HepG2 (cell line): ENCODE results near the gene VASN. TPM values are rescaled to one million over a fixed set of nuclear protein-coding genes. Genes with fewer than 3 reads are reported as not detected.

Source experiments
- ADNP ChIP-seq: sonication (generic); formaldehyde crosslinking; IDR thresholded peaks from 2 replicates; pipeline ENCODE4 v1.4.0; 2020; ENCODE audit warnings: missing genetic modification reagents
- CBFB ChIP-seq: sonication (generic); formaldehyde crosslinking; IDR thresholded peaks from 2 replicates; pipeline ENCODE4 v1.4.0; 2020; ENCODE audit warnings: missing genetic modification reagents
- HHEX ChIP-seq: IDR thresholded peaks from 2 replicates; pipeline ENCODE4 v1.6.1; 2016; ENCODE audit warnings: control low read depth
- IRX3 ChIP-seq: sonication (generic); formaldehyde crosslinking; IDR thresholded peaks from 2 replicates; pipeline ENCODE4 v1.8.1; 2023; ENCODE audit warnings: mild to moderate bottlenecking, low read depth, missing genetic modification reagents, borderline replicate concordance
- MIXL1 ChIP-seq: IDR thresholded peaks from 2 replicates; pipeline ENCODE4 v1.6.1; 2016
- NFATC3 ChIP-seq: sonication (generic); formaldehyde crosslinking; IDR thresholded peaks from 2 replicates; pipeline ENCODE4 v1.5.1; 2020; ENCODE audit warnings: mild to moderate bottlenecking, missing genetic modification reagents
- NR2C2 ChIP-seq: sonication (generic); formaldehyde crosslinking; IDR thresholded peaks from 2 replicates; pipeline ENCODE4 v1.4.0; 2020; ENCODE audit warnings: missing genetic modification reagents, mild to moderate bottlenecking, moderate library complexity, borderline replicate concordance
- PAF1 ChIP-seq: IDR thresholded peaks from 2 replicates; pipeline ENCODE4 v1.6.1; 2016; ENCODE audit warnings: missing genetic modification reagents, missing compliant biosample characterization
- RNF2 ChIP-seq: fragments of 450-650 bp; conservative IDR thresholded peaks from 2 replicates; pipeline ENCODE4 v1.6.1; 2016; ENCODE audit warnings: low read depth
- RORA ChIP-seq: sonication (generic); formaldehyde crosslinking; IDR thresholded peaks from 2 replicates; pipeline ENCODE4 v1.5.0; 2020; ENCODE audit warnings: mild to moderate bottlenecking, missing genetic modification reagents, moderate library complexity
- TP53 ChIP-seq: sonication (generic); formaldehyde crosslinking; conservative IDR thresholded peaks from 2 replicates; pipeline ENCODE4 v1.4.0; 2020; ENCODE audit warnings: missing genetic modification reagents
- ZNF720 ChIP-seq: sonication (generic); formaldehyde crosslinking; IDR thresholded peaks from 2 replicates; pipeline ENCODE4 v1.4.0; 2020; ENCODE audit warnings: missing genetic modification reagents
- polyA plus RNA-seq, 8 experiments: library from polyadenylated mRNA; depleted of rRNA in 3 of 8; stranded (reverse) in 7 of 8; unstranded in 1 of 8; fragments of >200 nt; fragmentation: Illumina TruSeq in 4 of 8; extraction: Trizol in 4 of 8; gene quantifications; 2 replicates each; pipeline versions ENCODE4 v1.2.1 to v1.2.3, GENCODE V29; 2011 to 2016; ENCODE audit warnings: low read depth in 4 of 8, missing spikeins in 1 of 8, mixed read lengths in 1 of 8; ENCODE audit not compliant: insufficient read depth in 1 of 8
- total RNA-seq, 5 experiments: library from RNA; depleted of rRNA; stranded (reverse); fragments of >200 nt; fragmentation: Illumina TruSeq; extraction: Trizol; gene quantifications; 2 replicates each; pipeline ENCODE4 v1.2.3, GENCODE V29; 2016; ENCODE audit warnings: low read depth in 1 of 5
- TF ChIP-seq, protein P1 (sequence below): sonication (generic); formaldehyde crosslinking; IDR thresholded peaks from 2 replicates; pipeline ENCODE4 v1.4.0; 2020; ENCODE audit warnings: missing genetic modification reagents
- TF ChIP-seq, protein P2 (sequence below): IDR thresholded peaks from 2 replicates; pipeline ENCODE4 v1.6.1; 2016; ENCODE audit warnings: control low read depth
- TF ChIP-seq, protein P3 (sequence below): sonication (generic); formaldehyde crosslinking; IDR thresholded peaks from 2 replicates; pipeline ENCODE4 v1.4.0; 2020; ENCODE audit warnings: missing genetic modification reagents, borderline replicate concordance
- TF ChIP-seq, protein P4 (sequence below): sonication (generic); formaldehyde crosslinking; IDR thresholded peaks from 2 replicates; pipeline ENCODE4 v1.4.0; 2020; ENCODE audit warnings: missing genetic modification reagents, borderline replicate concordance
- TF ChIP-seq, protein P5 (sequence below): sonication (generic); formaldehyde crosslinking; IDR thresholded peaks from 2 replicates; pipeline ENCODE4 v1.8.0; 2022; ENCODE audit warnings: missing genetic modification reagents, low read depth, mild to moderate bottlenecking, borderline replicate concordance
- TF ChIP-seq, protein P6 (sequence below): IDR thresholded peaks from 2 replicates; pipeline ENCODE4 v1.6.1; 2012; ENCODE audit warnings: low read depth, low read length, improper control_type of control experiment

Gene VASN
- total and polyA plus RNA-seq, 2 of the 13 experiments (the other 11 are each of a cell fraction or from before 2014, with no cell fraction given) = 8.4 to 18.2 TPM

DNA sequence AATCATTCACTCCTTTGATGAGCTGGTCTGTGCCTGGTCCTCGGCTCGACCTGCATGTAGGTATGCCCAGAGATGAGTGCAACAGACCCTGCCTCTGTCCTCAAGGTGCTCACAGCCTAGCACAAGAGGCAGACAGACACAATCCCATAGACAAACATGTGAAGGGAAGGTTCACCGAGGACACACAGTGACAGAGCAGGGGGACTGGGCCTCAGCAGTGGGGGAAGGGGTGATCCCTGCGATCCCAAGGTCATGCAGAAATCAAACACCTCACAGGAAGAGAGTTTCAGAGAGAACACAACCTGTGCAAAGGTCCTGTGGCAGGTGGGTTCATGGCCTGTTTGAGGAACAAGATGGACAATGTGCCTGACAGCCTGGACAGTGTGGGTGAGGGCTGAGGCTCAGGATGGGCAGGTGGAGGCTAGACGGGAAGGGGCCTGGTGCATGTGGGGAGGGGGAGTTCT is 4.2 kb upstream of the VASN start (continued):
- TF ChIP-seq, protein P1, sequence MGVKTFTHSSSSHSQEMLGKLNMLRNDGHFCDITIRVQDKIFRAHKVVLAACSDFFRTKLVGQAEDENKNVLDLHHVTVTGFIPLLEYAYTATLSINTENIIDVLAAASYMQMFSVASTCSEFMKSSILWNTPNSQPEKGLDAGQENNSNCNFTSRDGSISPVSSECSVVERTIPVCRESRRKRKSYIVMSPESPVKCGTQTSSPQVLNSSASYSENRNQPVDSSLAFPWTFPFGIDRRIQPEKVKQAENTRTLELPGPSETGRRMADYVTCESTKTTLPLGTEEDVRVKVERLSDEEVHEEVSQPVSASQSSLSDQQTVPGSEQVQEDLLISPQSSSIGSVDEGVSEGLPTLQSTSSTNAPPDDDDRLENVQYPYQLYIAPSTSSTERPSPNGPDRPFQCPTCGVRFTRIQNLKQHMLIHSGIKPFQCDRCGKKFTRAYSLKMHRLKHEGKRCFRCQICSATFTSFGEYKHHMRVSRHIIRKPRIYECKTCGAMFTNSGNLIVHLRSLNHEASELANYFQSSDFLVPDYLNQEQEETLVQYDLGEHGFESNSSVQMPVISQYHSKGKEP = no peak
- TF ChIP-seq MIXL1 (peak; percentile 54; the same call in 1 of the 2 replicates), HHEX (CRISPR knock-in tag) (no peak), TP53 (CRISPR knock-in tag) (no peak), RNF2 (no peak), IRX3 (CRISPR knock-in tag) (no peak), CBFB (CRISPR knock-in tag) (no peak), NFATC3 (CRISPR knock-in tag) (no peak), PAF1 (CRISPR knock-in tag) (no peak), RORA (CRISPR knock-in tag) (no peak), NR2C2 (CRISPR knock-in tag) (peak; percentile 76; the same call in 1 of the 2 replicates), ADNP (peak; percentile 97; the same call in 1 of the 2 replicates), ZNF720 (no peak)
- TF ChIP-seq, protein P2, sequence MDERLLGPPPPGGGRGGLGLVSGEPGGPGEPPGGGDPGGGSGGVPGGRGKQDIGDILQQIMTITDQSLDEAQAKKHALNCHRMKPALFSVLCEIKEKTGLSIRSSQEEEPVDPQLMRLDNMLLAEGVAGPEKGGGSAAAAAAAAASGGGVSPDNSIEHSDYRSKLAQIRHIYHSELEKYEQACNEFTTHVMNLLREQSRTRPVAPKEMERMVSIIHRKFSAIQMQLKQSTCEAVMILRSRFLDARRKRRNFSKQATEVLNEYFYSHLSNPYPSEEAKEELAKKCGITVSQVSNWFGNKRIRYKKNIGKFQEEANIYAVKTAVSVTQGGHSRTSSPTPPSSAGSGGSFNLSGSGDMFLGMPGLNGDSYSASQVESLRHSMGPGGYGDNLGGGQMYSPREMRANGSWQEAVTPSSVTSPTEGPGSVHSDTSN (CRISPR knock-in tag) = no peak
- TF ChIP-seq, protein P3, sequence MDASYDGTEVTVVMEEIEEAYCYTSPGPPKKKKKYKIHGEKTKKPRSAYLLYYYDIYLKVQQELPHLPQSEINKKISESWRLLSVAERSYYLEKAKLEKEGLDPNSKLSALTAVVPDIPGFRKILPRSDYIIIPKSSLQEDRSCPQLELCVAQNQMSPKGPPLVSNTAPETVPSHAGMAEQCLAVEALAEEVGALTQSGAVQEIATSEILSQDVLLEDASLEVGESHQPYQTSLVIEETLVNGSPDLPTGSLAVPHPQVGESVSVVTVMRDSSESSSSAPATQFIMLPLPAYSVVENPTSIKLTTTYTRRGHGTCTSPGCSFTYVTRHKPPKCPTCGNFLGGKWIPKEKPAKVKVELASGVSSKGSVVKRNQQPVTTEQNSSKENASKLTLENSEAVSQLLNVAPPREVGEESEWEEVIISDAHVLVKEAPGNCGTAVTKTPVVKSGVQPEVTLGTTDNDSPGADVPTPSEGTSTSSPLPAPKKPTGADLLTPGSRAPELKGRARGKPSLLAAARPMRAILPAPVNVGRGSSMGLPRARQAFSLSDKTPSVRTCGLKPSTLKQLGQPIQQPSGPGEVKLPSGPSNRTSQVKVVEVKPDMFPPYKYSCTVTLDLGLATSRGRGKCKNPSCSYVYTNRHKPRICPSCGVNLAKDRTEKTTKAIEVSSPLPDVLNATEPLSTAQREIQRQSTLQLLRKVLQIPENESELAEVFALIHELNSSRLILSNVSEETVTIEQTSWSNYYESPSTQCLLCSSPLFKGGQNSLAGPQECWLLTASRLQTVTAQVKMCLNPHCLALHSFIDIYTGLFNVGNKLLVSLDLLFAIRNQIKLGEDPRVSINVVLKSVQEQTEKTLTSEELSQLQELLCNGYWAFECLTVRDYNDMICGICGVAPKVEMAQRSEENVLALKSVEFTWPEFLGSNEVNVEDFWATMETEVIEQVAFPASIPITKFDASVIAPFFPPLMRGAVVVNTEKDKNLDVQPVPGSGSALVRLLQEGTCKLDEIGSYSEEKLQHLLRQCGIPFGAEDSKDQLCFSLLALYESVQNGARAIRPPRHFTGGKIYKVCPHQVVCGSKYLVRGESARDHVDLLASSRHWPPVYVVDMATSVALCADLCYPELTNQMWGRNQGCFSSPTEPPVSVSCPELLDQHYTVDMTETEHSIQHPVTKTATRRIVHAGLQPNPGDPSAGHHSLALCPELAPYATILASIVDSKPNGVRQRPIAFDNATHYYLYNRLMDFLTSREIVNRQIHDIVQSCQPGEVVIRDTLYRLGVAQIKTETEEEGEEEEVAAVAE = no peak
- TF ChIP-seq, protein P4, sequence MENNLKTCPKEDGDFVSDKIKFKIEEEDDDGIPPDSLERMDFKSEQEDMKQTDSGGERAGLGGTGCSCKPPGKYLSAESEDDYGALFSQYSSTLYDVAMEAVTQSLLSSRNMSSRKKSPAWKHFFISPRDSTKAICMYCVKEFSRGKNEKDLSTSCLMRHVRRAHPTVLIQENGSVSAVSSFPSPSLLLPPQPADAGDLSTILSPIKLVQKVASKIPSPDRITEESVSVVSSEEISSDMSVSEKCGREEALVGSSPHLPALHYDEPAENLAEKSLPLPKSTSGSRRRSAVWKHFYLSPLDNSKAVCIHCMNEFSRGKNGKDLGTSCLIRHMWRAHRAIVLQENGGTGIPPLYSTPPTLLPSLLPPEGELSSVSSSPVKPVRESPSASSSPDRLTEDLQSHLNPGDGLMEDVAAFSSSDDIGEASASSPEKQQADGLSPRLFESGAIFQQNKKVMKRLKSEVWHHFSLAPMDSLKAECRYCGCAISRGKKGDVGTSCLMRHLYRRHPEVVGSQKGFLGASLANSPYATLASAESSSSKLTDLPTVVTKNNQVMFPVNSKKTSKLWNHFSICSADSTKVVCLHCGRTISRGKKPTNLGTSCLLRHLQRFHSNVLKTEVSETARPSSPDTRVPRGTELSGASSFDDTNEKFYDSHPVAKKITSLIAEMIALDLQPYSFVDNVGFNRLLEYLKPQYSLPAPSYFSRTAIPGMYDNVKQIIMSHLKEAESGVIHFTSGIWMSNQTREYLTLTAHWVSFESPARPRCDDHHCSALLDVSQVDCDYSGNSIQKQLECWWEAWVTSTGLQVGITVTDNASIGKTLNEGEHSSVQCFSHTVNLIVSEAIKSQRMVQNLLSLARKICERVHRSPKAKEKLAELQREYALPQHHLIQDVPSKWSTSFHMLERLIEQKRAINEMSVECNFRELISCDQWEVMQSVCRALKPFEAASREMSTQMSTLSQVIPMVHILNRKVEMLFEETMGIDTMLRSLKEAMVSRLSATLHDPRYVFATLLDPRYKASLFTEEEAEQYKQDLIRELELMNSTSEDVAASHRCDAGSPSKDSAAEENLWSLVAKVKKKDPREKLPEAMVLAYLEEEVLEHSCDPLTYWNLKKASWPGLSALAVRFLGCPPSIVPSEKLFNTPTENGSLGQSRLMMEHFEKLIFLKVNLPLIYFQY (CRISPR knock-in tag) = no peak
- TF ChIP-seq, protein P5, sequence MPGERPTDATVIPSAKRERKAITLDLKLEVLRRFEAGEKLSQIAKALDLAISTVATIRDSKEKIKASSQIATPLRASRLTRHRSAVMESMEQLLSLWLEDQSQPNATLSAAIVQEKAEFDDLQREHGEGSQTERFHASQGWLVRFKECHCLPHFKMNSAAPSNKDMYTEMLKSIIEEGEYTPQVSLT (CRISPR knock-in tag) = no peak
- TF ChIP-seq, protein P6, sequence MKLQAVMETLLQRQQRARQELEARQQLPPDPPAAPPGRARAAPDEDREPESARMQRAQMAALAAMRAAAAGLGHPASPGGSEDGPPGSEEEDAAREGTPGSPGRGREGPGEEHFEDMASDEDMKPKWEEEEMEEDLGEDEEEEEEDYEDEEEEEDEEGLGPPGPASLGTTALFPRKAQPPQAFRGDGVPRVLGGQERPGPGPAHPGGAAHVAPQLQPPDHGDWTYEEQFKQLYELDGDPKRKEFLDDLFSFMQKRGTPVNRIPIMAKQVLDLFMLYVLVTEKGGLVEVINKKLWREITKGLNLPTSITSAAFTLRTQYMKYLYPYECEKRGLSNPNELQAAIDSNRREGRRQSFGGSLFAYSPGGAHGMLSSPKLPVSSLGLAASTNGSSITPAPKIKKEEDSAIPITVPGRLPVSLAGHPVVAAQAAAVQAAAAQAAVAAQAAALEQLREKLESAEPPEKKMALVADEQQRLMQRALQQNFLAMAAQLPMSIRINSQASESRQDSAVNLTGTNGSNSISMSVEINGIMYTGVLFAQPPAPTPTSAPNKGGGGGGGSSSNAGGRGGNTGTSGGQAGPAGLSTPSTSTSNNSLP = peak; percentile 77
